Gastroesophageal sphincter (tissue), 3 donors: ENCODE measurements around the gene KIF5C.

Source experiments
- EP300 ChIP-seq: sonication (generic); formaldehyde crosslinking; IDR thresholded peaks from one replicate; pipeline ENCODE4 v1.6.1; 2017; ENCODE audit warnings: antibody characterized with exemption, mild to moderate bottlenecking
- POLR2AphosphoS5 ChIP-seq: sonication (generic); formaldehyde crosslinking; IDR thresholded peaks from one replicate; pipeline ENCODE4 v1.6.1; 2017; ENCODE audit warnings: antibody characterized with exemption
- TF ChIP-seq, protein P1 (sequence below), 4 experiments: fragments of 200-600 bp in 2 of 4; fragments of 450-650 bp in 2 of 4; sonication (generic) in 1 of 4; IDR thresholded peaks; one replicate each; pipeline ENCODE4 v1.5.1; 2017 to 2019; ENCODE audit warnings: antibody characterized with exemption in 4 of 4, mild to moderate bottlenecking in 2 of 4, moderate library complexity in 2 of 4

DNA sequence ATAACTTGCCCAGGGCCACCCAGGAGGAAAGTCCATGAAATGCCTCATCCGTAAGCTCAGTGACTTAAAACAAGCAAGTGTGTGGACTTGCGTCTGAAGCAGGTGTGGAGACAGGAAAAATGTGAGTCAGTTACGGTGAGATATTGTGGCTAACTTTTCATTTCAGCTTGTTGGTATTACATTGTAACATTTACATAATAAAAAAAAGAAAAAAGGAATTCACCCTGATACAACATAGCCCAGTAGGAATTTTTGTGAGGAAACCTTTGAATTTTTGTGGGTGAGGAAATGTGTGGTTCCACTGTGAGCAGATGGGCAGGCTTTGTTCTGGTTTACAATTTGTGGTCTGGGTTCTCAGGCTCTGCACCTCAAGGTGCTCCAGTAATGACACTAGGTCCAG is 129.8 kb downstream of the KIF5C start:
- TF ChIP-seq POLR2AphosphoS5: no peak
- TF ChIP-seq EP300: no peak
- TF ChIP-seq, protein P1, sequence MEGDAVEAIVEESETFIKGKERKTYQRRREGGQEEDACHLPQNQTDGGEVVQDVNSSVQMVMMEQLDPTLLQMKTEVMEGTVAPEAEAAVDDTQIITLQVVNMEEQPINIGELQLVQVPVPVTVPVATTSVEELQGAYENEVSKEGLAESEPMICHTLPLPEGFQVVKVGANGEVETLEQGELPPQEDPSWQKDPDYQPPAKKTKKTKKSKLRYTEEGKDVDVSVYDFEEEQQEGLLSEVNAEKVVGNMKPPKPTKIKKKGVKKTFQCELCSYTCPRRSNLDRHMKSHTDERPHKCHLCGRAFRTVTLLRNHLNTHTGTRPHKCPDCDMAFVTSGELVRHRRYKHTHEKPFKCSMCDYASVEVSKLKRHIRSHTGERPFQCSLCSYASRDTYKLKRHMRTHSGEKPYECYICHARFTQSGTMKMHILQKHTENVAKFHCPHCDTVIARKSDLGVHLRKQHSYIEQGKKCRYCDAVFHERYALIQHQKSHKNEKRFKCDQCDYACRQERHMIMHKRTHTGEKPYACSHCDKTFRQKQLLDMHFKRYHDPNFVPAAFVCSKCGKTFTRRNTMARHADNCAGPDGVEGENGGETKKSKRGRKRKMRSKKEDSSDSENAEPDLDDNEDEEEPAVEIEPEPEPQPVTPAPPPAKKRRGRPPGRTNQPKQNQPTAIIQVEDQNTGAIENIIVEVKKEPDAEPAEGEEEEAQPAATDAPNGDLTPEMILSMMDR (IDR thresholded peaks at IDR 0.05): no peak
